Aorta (tissue), 5 donors: Measurements from ENCODE around the gene RNF126. TPM values are rescaled to one million over a fixed set of nuclear protein-coding genes. Genes with fewer than 3 reads are reported as not detected.
A peak's percentile ranks its signal among the peaks of the same experiment; 100 is the strongest.
"Not testable (repeated sequence)": the region's sequence is repeated elsewhere in the genome, so short reads cannot be mapped to it uniquely, and the experiment has no call there.

Experiments used
- ATAC-seq: fragments of 200-7000 bp; cut with Tn5 transposase; one replicate; pipeline ENCODE4 v1.9.1; 2022; ENCODE audit warnings: moderate library complexity; ENCODE audit not compliant: low FRiP score
- DNase-seq, 2 donors: peaks; one replicate each; pipeline ENCODE4 v3.0.0-alpha.2; 2020
- H3K27ac ChIP-seq, 2 donors: one replicate each; pipeline ENCODE4 v1.5.1; 2013; ENCODE audit warnings: low read length in 2 of 2, mild to moderate bottlenecking in 2 of 2, moderate library complexity in 2 of 2, control low read depth in 1 of 2, inconsistent platforms in 1 of 2, low read depth in 1 of 2
- H3K27me3 ChIP-seq, 2 donors: one replicate each; pipeline ENCODE4 v1.6.1; 2013; ENCODE audit warnings: control low read depth in 1 of 2, low read length in 1 of 2, mild to moderate bottlenecking in 1 of 2, moderate library complexity in 1 of 2; ENCODE audit not compliant: insufficient read depth in 2 of 2, control insufficient read depth in 1 of 2
- H3K36me3 ChIP-seq, 2 donors: one replicate each; pipeline ENCODE4 v1.6.1; 2013; ENCODE audit warnings: control low read depth in 1 of 2, low read length in 1 of 2, mild to moderate bottlenecking in 1 of 2; ENCODE audit not compliant: insufficient read depth in 2 of 2, control insufficient read depth in 1 of 2
- H3K4me1 ChIP-seq, 2 donors: one replicate each; pipeline ENCODE4 v1.6.1; 2013; ENCODE audit warnings: low read length in 2 of 2, control low read depth in 1 of 2, mild to moderate bottlenecking in 1 of 2, moderate library complexity in 1 of 2; ENCODE audit not compliant: insufficient read depth in 2 of 2, control insufficient read depth in 1 of 2
- H3K4me3 ChIP-seq, 2 donors: one replicate each; pipeline ENCODE4 v1.5.1; 2013; ENCODE audit warnings: low read length in 2 of 2, control low read depth in 1 of 2, mild to moderate bottlenecking in 1 of 2
- H3K9me3 ChIP-seq: one replicate; pipeline ENCODE4 v1.6.1; 2013; ENCODE audit warnings: mild to moderate bottlenecking, low read length; ENCODE audit not compliant: control insufficient read depth
- WGBS, 2 donors: extraction: QIAGEN DNeasy Blood & Tissue Kit; methylation state at CpG; one replicate each; pipeline ENCODE4 v1.1.7; 2013; 5-methylcytosine and 5-hydroxymethylcytosine counted together
- intact Hi-C, 2 donors: fragments of 100-400 bp; cut with DNase I; formaldehyde crosslinking; loops; one replicate each; pipeline versions ENCODE4 v1.14.2 to v1.15.0; 2022
- polyA plus RNA-seq, 2 donors: library from polyadenylated mRNA; stranded (reverse); fragments of 200-250 nt; gene quantifications; one replicate each; pipeline ENCODE4 v1.2.3, GENCODE V29; 2013
- total RNA-seq, 2 donors: library from RNA; stranded (reverse); fragmentation: NEBNext Ultra II Directional; extraction: Animal tissue kit (Norgen Biotek cat#: 25700); gene quantifications; one replicate each; pipeline ENCODE4 v1.2.1, GENCODE V29; 2021
- donor health status: healthy with polysubstance abuse.
- donor health status: Bipolar disorder and iron deficiency.
- donor health status: DM: no; HTN: no; CAD: no.
- donor health status: DM: no; HTN: no; CAD: no.
- donor health status: DM: yes; HTN: yes; CAD: no.

Gene RNF126
- total and polyA plus RNA-seq, 4 donors: 18.3 to 38.5 (median 26.8) TPM

DNA sequence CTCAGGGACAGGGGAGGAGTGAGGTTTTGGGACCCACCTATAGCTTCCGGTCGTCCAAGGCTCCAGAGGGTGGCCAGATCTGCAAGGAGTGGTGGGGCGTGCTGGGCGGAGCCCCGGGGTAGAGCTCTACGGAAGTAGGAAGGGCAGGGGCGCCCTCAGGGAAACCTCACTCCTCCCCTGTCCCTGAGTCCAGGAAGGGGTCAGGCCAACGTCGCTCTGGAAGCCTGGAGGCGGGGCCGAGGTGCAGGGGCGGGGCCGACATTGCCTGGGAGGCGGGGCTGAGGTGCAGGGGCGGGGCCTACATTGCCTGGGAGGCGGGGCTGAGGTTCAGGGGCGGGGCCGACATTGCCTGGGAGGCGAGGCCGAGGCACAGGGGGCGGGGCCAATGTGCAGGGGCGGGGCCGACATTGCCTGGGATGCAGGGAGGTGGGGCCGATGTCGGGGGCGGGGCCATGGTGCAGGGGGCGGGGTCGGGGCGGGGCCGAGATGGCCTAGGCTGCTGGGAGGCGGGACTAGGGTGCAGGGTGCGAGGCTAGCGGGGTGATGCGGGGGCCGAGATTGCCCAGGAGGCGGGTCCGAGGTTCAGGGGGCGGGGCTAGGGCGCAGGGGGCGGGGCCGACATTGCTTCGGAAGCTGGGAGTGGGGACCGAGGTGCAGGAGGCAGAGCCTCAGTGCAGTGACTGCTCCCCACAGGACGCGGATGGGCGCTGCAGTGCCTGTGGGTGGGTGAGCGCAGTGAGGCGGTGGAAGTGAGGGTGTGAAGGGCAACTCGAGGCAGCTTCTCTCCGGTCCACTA lies 40.8 kb upstream of the RNF126 start:
- intact Hi-C loops: no loop called here
- 6 to 9% methylated on average over 38 to 50 of the region's 50 CpGs for WGBS, 2 donors

GRCh38 chr19:703329-703650 lies 40.3 kb upstream of the RNF126 start:
- WGBS, 2 donors: 48 to 50% methylated on average over 4 of the region's 4 CpGs
- H3K27me3 ChIP-seq: peaks cover 0 to 2% of the 10 kb centered on the region in 2 donors
- H3K9me3 ChIP-seq: peaks cover 2% of the 10 kb centered on the region
- no peak for DNase-seq
- ATAC-seq: no peak
- no peak overlapping the region for H3K4me3 ChIP-seq
- no peak overlapping the region for H3K27ac ChIP-seq
- H3K4me1 ChIP-seq: no peaks in the 10 kb centered on the region
- intact Hi-C loops: no loop called here
- H3K36me3 ChIP-seq: no peaks in the 10 kb centered on the region

More for the DNA sequence above, 40.8 kb upstream of the RNF126 start:
- Histone ChIP-seq H3K9me3 (peaks cover 2% of the 10 kb centered on the region), H3K27me3 (peaks cover 0 to 2% of the 10 kb centered on the region in 2 donors), H3K4me3 (no peak overlapping the region), H3K4me1 (no peaks in the 10 kb centered on the region), H3K36me3 (no peaks in the 10 kb centered on the region), H3K27ac (no peak overlapping the region)
- peak; percentile 85 to 94 for DNase-seq
- ATAC-seq: peak; percentile 90

- H3K4me3 ChIP-seq, H3K4me1 ChIP-seq, DNase-seq, H3K27ac ChIP-seq, H3K27me3 ChIP-seq, H3K9me3 ChIP-seq, ATAC-seq, intact Hi-C loops, H3K36me3 ChIP-seq: not testable (repeated sequence)
- WGBS, 2 donors: 82 to 84% methylated on average over 6 of the region's 6 CpGs
Observed at GRCh38 chr19:702847-703246, 39.8 kb upstream of the RNF126 start.

DNA sequence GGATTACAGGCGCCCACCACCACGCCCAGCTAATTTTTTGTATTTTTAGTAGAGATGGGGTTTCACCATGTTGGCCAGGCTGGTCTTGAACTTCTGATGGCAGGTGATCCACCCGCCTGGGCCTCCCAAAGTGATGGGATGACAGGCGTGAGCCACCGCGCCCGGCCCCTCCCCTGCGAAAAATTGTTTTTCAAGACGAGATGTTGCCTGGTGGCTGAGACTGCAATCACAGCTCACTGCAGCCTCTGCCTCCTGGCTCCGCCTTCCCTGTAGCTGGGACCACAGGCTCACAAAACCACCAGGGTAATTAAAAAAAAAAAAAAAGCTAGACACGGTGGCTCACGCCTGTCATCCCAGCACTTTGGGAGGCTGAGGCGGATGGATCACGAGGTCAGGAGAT lies 36.9 kb upstream of the RNF126 start:
- H3K36me3 ChIP-seq, DNase-seq, ATAC-seq, H3K27me3 ChIP-seq, H3K9me3 ChIP-seq, H3K27ac ChIP-seq, intact Hi-C loops, H3K4me1 ChIP-seq, H3K4me3 ChIP-seq: not testable (repeated sequence)
- 72 to 78% methylated on average over 13 to 14 of the region's 14 CpGs for WGBS, 2 donors

DNA sequence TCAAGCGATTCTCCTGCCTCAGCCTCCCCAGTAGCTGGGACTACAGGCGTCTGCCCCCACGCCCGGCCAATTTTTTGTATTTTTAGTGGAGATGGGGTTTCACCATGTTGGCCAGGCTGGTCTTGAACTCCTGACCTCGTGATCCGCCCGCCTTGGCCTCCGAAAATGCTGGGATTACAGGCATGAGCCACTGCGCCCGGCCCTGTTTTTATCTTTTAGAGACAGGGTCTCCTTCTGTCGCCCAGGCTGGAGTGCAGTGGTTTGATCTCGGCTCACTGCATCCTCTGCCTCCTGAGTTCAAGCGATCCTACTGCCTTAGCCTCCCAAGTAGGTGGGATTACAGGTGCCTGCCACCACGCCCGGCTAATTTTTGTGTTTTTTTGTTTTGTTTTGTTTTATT lies 35.5 kb upstream of the RNF126 start:
- 91 to 94% methylated on average over 15 of the region's 15 CpGs for WGBS, 2 donors
- H3K27ac ChIP-seq, H3K36me3 ChIP-seq, ATAC-seq, H3K4me1 ChIP-seq, H3K27me3 ChIP-seq, DNase-seq, H3K4me3 ChIP-seq, intact Hi-C loops, H3K9me3 ChIP-seq: not testable (repeated sequence)

DNA sequence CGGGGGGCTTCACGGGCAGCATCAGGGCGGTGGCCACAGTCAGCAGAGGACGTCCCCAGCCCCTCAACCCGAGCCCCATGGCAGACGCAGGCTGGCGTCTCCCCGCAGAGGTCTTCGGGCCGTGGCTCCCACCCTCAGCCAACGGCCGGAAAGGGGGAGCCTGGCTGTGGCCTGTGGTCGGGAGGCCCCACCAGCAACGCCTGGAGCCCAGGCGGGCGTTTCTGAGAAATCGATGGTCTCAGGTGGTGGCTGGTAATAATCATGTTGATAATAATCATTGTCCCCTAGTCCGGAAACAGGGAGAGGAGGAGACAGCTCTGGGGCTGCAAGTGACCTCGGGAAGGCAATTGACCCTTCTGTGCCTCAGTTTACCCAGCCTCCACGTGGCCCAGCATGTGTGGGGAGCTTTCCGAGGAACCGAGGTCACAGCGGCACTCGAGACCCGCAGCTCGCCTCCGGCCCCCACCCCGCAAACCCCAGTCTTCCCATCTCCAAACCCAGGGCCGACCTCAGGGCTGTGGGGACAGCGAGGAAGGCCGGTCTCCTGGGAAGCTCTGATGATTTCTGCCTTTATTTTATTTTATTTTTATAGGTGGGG lies 32.4 kb upstream of the RNF126 start, which contains the start of gene PRSS57:
PRSS57 (minus strand) TSS at position 101 of the 598 bp plus-strand sequence; CDS start at position 79, 22 bp downstream.
- no peak within 1 kb of the TSS for H3K27ac ChIP-seq
- no peak within 1 kb of the TSS for H3K4me3 ChIP-seq
- DNase-seq: no peak
- H3K4me1 ChIP-seq: no peaks in the 10 kb centered on the region
- 69 to 74% methylated on average over 29 to 31 of the region's 31 CpGs for WGBS, 2 donors
- no peak for ATAC-seq
- intact Hi-C loops: no loop called here
- H3K9me3 ChIP-seq: no peaks in the 10 kb centered on the region
- H3K27me3 ChIP-seq: no peaks in the 10 kb centered on the region
- no peaks in the 10 kb centered on the region for H3K36me3 ChIP-seq

DNA sequence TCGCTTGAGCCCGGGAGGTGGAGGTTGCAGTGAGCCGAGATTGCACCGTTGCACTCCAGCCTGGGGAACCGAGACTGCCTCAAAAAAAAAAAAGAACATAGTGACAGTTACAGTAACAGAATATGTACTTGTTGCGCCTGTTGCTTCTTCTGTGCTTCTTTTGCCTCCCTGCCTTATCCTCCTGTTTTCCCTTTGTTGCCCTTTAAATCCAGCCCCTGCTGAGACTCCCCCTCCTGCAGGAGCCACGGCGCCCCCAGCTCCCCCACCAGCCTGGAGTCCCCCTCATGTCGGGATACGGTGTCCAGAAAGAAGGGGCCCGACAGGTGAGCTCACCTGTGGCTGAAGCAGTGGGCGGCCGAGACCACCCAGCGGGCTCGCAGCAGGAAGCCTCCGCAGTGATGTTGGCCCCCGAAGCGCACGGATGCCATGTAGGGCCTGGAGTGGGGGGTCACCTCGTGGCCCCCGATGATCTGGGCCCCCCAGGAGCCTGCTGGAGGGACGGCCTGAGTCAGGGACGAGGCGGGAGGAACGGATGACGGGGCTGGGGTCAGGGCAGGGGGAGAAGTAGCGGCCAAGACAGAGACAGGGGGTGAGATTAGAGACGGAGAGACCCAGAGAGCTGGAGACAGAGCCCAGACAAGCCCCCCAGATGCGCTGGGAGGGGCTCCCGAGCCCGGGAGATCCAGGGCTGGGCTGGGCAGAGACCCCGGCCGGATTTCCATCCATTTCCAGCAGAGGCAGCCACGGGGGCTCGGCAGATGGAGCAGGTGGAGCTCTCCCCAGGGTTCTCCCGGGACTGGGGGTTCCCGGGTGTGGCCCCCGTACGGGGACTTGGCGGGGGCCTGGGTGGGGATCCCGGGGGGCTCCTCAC lies 31.7 kb upstream of the RNF126 start:
- H3K4me1 ChIP-seq: no peaks in the 10 kb centered on the region
- H3K27ac ChIP-seq: no peak overlapping the region
- no peak overlapping the region for H3K4me3 ChIP-seq
- no peak for ATAC-seq
- DNase-seq: no peak
- H3K27me3 ChIP-seq: no peaks in the 10 kb centered on the region
- H3K9me3 ChIP-seq: no peaks in the 10 kb centered on the region
- intact Hi-C loops: no loop called here
- no peaks in the 10 kb centered on the region for H3K36me3 ChIP-seq
- 44 to 49% methylated on average over 40 to 41 of the region's 41 CpGs for WGBS, 2 donors

GRCh38 chr19:690203-690602 lies 27.2 kb upstream of the RNF126 start:
- H3K4me3 ChIP-seq: no peak overlapping the region
- intact Hi-C loops: no loop called here
- no peaks in the 10 kb centered on the region for H3K27me3 ChIP-seq
- no peak overlapping the region for H3K27ac ChIP-seq
- DNase-seq (no peak), ATAC-seq (no peak)
- no peaks in the 10 kb centered on the region for H3K4me1 ChIP-seq
- no peaks in the 10 kb centered on the region for H3K36me3 ChIP-seq
- WGBS, 2 donors: 70 to 80% methylated on average over 17 to 18 of the region's 18 CpGs
- H3K9me3 ChIP-seq: no peaks in the 10 kb centered on the region
